SIG-M5 (cell line): Measurements from ENCODE around the gene CYTH4.

Source experiments
- DNase-seq: peaks from one replicate; lab custom pipeline; 2025; lab: John Stamatoyannopoulos, UW

The CYTH4 gene

DNA sequence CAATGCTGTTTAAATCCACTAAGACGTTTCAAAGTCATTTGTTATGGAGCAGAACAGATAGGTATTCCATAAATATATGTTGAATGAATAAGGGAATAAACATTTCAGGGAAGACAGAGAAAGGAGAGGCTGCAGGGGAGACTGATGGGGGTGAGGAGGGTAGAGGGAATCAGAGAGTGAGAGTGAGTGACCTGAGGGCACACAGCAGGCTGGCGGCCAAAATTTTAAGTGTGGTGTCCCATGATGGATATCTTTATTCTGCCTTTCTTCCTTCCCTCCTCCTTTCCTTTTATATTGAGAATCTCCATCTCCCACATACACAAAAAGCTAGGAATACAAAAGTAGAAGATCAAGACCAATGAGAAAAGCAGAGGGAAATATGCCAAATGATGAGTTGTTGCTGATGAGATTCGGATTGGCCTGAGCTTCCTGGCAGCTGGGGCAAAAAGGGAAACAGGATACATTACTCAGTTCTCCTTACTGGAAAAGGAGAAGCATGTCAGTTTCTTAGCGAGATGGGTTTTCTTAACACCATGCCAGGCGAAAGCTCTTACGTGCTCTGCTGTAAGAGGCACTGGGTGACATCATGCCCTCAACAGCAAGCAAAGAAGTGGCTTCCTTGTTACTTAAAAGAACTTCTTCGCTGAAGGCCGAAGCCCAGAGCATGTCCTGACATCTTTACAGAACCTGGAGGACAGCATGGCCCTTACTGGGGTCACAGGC, 11.2 kb upstream of the CYTH4 start:
- no peak for DNase-seq

DNA sequence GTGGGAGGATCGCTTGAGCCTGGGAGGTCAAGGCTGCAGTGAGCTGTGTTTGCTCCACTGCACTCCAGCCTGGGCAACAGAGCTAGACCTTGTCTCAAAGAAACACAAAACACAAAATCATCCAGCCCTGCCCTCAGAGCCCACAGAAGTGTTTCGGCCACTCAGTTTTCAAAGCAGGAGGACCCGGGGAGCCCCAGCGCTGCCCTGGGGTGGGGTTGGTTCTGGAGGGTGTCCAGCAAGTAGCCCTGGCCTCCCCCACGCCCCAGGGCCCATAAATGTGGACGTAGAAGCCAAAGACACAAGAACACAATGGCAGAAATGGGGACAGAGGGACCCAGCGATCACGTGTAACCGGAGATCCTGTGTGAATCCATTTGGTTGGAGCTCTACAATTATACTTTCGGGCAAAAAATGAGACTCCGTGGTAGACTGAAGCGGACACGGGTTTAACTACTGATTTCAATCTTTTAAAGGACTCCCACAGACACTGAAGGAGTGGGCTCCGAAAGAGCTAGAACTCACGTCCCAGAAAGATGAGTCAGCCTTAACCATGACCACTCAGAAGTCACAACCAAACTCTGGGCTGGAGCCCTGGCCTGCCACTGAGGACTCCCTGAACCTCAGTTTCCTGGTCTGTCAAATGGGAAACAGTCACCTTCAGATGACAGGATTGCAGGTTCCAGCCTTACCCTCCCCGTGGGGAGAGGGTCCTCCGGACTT, 9.0 kb upstream of the CYTH4 start:
- no peak for DNase-seq

DNA sequence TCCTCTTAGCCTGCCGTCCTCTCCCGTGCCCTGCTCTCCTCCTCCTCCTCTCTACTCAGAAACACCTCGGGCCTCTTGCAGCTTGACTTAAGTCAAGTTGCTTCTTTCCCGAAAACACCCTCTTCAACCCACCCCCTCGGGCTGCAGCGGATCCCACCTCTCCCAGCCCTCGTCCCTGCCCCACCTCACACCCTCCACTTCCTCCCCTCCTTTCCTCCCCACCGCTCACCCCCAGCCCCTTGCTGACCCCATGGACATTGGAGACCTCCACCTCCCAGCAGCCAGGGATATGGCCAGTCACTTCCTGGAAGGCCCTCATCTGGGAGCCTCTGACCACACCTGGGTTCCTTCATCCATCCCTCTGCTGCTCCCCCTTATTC, 8.5 kb upstream of the CYTH4 start:
- no peak for DNase-seq

DNA sequence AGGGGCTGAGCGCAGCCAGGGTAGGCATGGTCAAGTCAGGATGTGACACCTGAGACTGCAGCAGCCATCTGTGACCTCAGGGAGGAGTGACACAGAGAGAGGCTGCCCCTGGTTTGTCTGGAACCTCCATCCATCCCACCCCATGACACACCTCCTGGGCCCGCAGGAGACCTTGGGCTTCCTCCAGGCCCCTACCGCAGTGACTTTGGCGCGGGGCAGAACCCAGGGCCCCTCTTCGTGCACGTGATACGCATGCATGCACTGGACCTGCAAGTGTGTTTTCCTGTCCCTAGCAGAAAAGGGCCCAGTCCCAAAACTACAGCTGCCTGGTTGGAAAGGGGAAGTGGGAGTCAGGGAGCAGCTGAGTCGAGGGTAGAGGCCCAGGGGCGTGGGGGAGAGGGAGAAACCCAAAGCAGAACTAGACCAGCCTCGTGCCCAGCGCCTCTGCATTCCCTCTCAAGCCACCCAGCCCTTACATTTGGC, 7.9 kb upstream of the CYTH4 start:
- no peak for DNase-seq

DNA sequence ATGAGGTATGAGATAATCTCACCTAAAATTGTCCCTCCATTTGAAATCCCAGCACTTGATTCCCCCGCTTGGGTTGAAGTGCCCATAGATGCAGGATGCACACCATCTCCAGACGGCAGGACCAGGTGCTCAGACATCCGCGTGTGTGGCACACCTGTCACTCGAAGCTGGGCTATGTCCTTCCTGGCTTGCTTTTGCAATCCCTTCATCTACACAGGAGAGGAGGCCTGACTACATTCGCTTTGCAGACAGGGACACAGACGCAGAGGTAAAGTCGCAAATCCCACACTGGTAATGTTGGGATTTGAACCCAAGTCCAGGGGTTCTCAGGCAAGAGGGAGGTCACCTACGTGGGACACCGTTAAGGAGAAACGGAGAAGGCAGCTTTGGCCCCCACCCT, 7.2 kb upstream of the CYTH4 start:
- DNase-seq: no peak

DNA sequence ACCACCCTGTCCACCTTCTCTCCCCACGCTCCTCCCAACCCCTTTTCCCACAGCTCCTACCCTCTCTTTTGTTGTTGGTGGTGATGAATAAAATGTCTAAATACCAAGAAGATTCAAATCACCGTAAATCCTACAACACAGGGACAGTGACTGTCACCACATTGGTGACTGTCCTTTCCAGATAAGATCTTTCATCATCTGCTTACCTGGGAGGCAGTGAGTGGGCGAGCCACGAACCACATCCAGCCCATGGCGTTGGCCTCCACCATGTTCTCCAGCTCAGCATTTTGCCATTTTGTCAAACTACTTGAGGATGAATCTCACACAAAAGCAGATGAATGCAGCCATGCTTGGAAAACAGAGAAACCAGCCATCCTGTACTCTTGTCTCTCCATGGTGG, 6.7 kb upstream of the CYTH4 start:
- DNase-seq: no peak

DNA sequence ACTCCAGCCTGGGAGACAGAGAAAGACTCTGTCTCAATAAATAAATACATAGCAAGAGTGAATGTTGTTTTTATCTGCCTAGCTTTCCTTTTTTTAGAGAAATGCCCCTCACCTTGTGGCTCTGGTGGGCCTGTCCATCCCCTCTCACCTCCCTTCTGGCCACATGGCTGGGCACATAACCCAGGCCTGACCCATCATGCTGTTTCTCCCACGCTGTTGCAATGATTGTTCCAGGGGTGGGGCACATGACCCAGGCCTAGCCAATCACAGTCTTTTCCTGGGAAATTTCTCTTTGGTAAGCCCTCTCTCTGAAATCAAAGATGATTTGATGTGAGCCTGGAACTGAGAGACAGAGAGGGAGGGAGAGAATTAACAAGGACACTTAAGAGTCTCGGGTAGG, 5.5 kb upstream of the CYTH4 start:
- DNase-seq: no peak

DNA sequence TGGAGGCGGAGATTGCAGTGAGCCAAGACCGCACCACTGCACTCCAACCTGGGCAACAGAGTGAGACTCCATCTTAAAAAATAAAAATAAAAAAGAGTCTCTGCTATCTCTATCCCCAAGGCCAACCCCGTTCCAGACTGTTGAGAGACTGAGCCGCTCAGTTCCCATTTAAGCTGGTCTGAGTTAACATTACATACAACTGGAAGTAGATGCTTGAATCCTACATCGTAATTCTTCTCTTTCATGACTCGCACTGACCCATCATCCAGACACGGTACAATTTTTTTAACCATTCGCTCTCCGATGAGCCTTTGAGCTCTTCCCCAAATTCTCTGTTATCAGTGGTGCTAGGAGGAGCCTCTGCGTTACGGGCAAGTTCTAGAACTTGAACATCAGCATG, 4.9 kb upstream of the CYTH4 start:
- DNase-seq: no peak

DNA sequence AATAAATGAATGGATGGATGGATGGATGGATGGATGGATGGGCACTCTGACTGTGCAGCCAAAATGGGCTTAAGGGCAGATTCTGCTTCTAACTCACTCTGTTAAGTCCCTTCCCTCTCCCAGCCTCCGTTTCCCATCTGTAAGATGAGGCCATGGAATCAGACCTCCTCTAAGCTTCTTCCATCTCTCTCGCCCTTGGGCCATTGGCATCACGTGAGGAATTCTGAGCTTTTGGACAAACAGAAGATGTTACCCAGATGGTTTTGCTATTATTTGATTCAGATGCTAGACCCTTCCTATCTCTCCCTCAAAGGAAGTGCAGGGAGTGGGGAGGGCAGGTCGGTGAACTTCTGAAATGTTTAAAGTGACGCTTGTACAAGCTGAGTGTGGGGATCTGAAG, 4.0 kb upstream of the CYTH4 start:
- DNase-seq: no peak

DNA sequence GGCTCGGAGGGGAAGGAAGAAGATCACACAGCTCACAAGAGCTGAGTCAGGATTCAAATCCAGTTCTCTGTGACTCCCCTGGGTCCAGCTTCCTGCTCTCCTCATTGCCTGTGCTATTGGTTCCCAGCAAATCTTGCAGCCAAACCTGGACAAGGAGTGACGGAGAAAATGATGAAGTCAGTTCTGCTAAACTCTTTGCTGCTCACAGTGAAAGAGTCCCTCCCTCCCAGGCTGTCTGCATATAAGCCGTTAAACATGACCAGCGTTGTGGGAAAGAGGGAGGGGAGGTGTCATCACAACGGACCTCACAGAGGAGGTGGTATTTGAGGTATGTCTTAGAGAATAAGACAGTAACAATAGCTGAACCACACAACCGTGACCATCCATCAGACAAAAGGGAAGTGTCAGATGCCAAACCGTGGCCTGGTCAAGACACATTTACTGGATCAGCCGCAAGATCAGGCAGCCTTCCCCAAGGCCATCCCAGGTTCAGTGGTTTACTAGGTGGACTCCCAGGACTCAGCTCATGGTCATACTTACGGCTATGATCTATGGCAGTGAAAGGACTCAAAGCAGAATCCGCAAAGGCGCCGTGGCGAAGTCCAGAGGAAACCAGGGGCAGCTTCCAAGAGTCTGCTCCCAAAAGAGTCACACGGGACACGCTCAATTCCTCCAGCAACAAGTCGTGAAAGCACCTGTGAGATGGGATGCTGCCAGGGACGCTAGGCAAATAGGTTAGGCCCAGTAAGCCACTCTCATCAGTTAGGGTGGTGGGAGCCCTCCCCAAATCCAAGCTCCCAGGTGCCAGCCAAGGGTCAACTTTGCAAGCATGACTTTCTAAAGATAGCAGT, 2.8 kb upstream of the CYTH4 start:
- no peak for DNase-seq

DNA sequence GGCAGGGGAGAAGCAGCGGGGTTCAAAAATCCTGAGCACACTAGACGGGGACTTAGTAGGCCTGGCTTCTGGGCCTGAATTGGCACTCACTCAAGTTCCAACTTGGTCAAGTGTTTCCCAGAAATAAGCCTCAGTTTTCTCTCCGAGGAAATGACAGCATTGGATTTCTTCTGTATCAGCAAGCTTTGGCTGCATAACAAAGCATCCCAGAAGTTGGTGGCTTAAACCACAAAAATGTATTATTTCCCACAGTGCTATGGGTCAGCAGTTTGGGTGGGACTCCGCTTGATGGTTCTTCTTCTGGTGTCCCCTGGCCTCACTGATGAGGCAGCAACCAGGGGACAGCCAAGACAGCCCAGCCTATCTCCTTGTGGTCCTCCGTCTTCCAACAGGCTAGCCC, 1.6 kb upstream of the CYTH4 start:
- no peak for DNase-seq

DNA sequence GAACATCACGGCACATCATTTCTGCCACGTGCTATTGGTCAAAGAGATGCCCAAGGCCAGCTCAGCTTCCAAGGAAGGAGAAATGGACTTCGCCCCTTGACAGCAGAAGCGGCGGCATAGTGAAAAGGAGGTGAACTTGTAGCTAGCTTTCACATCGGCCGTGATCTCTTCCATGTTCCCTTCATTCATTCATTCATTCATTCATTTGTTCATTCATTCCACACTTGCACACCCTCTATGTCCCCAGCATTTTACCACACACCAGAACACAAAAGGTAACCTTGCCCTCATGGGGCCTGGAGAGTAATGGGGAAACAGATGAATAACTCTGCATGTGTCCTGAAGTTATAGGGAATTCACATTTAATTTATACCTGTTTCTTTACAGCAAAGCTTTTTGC, 1.1 kb upstream of the CYTH4 start:
- DNase-seq: no peak

DNA sequence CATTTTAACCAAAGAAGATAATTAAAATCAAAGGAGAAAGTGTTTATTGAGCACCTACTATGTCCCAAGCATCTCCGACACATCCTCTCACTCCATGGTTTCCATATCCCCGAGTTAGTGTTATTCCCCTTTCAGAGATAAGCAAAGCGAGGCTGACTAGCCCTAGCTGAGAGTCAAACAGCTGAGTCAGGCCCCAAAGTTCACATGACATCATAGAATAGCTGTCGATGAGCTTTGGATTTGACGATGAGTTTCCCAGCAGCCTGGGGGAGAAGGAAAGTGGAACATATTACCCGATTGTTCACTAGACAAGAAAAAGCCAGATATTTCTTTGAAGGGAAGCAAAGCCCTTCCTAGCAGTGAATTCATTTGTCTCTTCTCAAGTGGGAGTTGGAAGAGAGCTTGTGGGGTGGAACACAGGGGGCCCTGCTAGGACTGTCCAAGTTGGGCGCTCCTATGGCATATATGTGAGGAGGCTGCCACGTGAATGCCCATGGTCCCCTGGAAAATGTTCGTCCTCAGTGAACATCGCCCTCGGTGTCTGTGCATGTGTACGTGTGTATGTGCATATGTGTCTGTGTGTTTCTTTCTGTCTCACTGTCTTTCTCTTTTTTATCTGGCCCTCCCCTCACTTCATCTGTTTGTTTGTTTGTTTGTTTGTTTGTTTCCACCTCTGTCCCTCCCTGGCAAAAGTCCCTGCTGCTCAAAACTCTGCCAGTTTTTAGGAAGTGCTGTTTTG, 493 bp upstream of the CYTH4 start:
- DNase-seq: no peak

DNA sequence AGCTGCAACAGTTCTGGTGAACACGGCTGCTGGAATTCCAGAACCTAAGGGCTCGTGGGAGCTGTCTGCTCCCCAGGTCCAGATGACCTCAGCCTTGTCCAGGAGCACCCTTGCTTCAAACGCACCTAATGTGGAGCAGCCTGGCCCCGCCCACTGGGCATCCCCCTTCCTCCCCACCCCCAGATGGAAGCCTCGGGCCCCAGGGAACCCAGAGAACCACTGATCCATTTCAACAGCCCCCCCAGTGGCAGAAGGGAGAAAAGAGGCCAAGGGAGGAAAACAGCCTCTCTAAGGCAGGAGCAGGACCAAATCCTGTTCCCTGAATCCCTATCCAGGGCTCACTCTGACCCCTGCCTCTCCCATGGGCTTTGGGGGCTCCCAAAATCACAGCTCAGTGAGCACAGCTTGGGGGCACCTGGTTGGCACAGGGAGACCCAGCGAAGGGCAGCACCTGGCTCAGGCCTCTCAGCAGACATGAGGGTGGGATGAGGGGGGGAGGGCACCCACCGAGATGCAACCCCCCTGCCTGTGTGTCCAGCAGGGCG, 1.2 kb downstream of the CYTH4 start:
- no peak for DNase-seq

DNA sequence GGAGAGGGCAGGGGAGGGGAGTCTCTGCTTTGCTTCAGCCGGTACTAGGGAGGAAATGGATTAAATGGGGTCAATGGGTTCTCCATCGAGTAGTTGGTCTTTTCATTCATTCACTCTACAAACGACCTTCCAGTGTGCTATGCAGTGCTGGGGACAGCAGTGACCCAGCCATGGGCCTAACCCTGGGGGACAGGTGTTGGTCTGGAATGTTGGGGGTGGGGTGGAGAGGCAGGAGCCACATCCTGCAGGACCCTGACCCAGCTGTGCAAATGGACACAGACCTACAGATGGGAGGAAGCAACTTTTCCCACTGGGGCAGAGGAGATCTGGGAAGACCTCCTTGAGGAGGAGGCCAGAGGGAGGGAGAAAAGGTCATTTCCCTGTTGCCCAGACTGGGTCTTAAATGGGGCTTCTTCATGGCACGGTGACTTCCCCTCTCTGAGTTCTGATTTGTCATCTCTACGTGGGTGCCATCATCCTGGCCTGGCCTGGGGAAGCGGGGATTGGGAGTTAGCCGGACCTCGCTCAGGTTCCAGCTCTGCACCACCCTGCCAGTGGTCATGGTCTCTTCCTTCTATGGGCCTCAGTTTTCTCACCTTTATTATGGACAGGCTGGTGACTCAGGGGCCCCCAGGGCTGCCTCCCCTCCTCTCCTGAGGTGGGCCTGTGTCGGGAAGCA, 2.0 kb downstream of the CYTH4 start:
- no peak for DNase-seq

DNA sequence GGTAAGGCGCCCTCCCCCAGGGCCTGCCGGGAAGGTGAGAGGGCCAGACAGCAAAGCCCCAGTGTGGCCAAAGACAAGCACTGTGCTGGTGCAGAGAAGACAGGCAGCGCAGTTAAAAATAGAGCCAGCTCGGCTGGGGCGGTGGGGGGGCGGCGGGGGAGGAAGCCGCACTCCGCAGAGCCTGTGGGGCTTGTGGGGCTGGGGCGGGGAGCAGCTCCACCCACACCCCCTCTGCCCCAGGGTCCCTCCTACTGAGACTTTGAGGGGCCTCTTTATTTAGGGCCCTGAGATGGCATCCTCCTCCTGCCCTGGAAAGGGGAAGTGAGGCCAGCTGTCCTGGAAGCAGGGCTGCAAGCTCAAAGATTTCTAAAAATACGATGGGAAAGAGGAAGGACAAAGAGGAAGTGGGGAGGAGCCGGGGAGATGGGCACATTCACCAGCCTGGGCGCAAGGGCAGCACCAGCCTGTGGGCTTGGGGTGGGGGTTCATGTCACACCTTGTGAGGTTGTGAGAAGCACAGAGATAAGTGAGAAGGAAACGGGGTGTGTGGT, 2.6 kb downstream of the CYTH4 start:
- DNase-seq: peak; percentile 97

DNA sequence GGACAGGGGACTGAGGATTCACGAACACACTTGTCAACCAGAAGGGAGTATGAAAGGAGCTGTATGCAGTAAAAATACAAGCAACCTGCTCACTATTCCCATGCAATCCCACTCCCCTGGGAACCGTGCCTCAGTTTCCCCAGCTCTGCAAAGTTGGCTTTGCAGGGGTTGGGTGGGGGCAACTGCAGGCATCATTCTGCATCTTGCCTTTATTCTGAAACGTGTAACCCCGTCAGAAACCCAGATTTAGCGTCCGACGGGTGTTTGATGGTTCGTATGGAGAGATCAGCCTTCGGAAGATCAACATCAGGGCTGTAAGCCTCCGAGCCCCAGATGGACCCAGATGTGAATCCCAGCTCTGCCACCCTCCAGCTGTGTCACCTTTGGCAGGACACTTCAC, 3.6 kb downstream of the CYTH4 start:
- no peak for DNase-seq

DNA sequence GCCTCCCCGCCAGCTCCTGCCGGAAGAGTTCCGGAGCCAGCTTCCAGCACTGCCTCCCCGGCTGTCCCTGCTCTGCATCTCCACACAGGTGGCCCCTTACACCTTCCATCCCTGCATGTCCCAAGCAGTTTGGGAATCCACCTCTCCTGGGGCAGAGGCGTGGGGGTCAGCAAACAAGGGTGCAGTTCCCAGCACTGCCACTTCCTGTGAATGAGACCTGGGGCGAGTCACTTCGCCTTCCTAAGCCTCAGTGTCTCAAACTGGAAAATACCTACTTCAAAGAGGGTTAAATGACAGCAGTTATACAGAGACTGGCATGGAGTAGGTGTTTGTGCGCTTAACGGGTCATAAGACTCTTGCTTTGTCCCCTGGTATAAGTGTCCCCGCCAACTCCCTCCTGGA, 5.2 kb downstream of the CYTH4 start:
- no peak for DNase-seq

DNA sequence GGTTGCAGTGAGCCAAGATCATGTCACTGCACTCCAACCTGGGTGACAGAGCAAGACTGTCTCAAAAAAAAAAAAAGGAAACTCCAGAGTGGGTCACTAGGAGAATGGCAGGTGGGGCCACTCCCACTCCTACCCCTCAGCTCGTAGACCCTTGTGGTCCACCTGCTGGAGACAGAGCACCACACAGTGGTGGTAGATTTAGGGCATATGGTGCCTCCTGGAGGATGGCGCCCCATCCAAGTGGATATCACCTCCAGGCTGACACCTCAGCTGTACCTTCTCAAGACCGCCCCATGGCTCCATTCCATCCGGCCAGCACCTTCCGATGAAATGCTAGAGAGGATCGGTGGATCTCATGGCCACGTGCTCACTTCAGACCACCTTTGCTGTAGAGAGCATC, 6.2 kb downstream of the CYTH4 start:
- no peak for DNase-seq

DNA sequence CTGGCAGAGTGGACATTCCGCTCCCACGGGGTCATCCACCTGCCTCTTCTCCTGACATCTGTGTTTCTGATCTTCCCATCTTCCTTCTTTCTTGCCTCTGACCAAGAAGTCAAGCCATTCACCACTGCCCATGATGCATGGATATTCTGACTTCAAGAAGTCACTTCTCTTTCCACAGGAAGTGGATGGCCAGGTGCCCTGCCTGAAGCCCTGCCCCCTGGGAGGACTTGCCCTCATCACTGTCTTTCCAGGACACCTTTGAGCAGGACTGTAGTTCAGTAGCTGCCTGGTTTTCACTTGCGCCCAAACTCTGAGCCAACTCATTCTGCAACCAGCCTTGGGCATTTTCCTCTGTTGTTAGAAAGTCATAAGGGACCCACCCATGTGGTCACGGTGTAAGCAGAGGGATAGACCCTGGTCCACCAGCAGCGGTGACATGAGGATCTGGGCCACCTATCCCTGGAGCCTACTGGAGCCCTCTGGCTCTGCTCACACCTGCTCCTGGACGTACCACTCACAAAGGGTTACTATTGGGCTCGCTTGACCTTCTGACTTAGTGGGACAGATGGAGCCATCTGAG, 6.9 kb downstream of the CYTH4 start:
- DNase-seq: no peak

DNA sequence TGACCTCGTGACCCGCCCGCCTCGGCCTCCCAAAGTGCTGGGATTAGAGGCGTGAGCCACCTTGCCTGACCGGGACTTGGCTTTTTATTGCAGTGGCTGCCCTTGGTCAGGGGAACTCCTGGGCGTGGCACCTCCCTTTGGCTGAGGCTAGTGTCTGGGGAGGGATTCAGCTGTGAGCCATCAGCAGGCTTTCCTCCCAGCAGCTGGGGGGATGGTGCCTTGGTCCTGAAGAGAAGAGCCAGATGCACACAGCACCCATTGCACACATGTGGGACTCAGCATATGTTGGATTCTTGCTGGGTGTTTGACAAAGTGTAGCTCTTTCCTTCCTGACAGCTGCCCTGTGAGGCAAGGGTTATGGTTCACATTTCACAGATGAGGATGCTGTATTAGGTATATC, 8.4 kb downstream of the CYTH4 start:
- DNase-seq: no peak
